ENCODE measurements around the gene GFRA4. TPM values are rescaled to one million over a fixed set of nuclear protein-coding genes. Genes with fewer than 3 reads are reported as not detected.

GFRA4 gene
- total and polyA plus RNA-seq, 2 experiments from 2014 or later: not detected

GRCh38 chr20:3612795-3613572 lies 50.2 kb downstream of the GFRA4 start:
- Histone ChIP-seq H2AFZ (no peak overlapping the region), H3K4me1 (ENCODE audit: insufficient read depth) (0 out of 2 replicates have a peak, but pooled peaks cover 8% of the 10 kb centered on the region), H3K79me2 (ENCODE audit: insufficient read depth) (no peaks in the 10 kb centered on the region), H3K4me3 (no peak overlapping the region), H3K9me2 (ENCODE audit: insufficient read depth) (no peaks in the 10 kb centered on the region), H3K4me2 (ENCODE audit: unreplicated experiment) (no peak overlapping the region), H3K9ac (no peak overlapping the region), H3K36me3 (ENCODE audit: low read depth) (peaks cover 2% of the 10 kb centered on the region; the same call in 1 of the 2 replicates), H3K27me3 (replicated peaks; ENCODE audit: insufficient read depth) (no peaks in the 10 kb centered on the region), H3F3A (ENCODE audit: insufficient read depth) (no peaks in the 10 kb centered on the region; the same call in 1 of the 2 replicates), H3K9me3 (ENCODE audit: low read depth) (no peaks in the 10 kb centered on the region), H3K27ac (no peak overlapping the region), H4K20me1 (ENCODE audit: insufficient read depth) (no peaks in the 10 kb centered on the region)
- peak; percentile 17 for DNase-seq
- 79% methylated on average over 10 of the region's 10 CpGs for WGBS, 2 experiments (ENCODE audit: low coverage in 1 of 2, low lambda C conversion rate in 2 of 2, missing lambda C conversion rate in 2 of 2)
- in situ Hi-C loops (cut with MboI): no loop called here
- TF ChIP-seq EZH2 (IDR thresholded peaks at IDR 0.05; ENCODE audit: insufficient read depth, poor library complexity, severe bottlenecking) (no peak), EZH2phosphoT487 (IDR thresholded peaks at IDR 0.05; ENCODE audit: insufficient read depth, low read depth) (no peak)

DNA sequence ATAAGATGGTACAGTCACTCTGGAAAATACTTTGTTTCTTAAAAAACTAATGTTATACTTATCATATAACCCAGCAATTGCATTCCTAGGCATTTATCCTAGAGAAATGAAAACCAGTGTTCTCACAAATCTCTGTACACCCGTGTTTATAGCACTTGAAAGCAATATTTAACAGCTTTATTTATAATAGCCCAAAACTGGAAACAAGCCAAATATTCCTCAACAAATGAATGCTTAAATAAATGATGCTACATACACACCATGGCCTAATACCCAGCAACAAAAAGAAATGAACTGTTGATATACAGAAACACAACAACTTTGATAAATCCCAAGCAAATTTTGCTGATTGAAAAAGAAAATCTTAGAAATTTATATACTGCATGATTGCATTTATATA lies 51.3 kb downstream of the GFRA4 start:
- H3K4me1 ChIP-seq (ENCODE audit: insufficient read depth): 0 out of 2 replicates have a peak, but pooled peaks cover 8% of the 10 kb centered on the region
- no peak overlapping the region for H3K4me2 ChIP-seq (ENCODE audit: unreplicated experiment)
- DNase-seq: no peak
- no peak for TF ChIP-seq EZH2 (IDR thresholded peaks at IDR 0.05; ENCODE audit: insufficient read depth, poor library complexity, severe bottlenecking)
- no peak for TF ChIP-seq EZH2phosphoT487 (IDR thresholded peaks at IDR 0.05; ENCODE audit: insufficient read depth, low read depth)
- H3K27me3 ChIP-seq (replicated peaks; ENCODE audit: insufficient read depth): no peaks in the 10 kb centered on the region
- in situ Hi-C loops (cut with MboI): no loop called here
- H3K9me3 ChIP-seq (ENCODE audit: low read depth): no peaks in the 10 kb centered on the region
- no peak overlapping the region for H3K4me3 ChIP-seq
- no peaks in the 10 kb centered on the region for H4K20me1 ChIP-seq (ENCODE audit: insufficient read depth)
- no peak overlapping the region for H3K27ac ChIP-seq
- H3K9ac ChIP-seq: no peak overlapping the region
- H3K36me3 ChIP-seq (ENCODE audit: low read depth): peaks cover 6% of the 10 kb centered on the region; the same call in 1 of the 2 replicates
- no peaks in the 10 kb centered on the region for H3K79me2 ChIP-seq (ENCODE audit: insufficient read depth)
- no peaks in the 10 kb centered on the region for H3K9me2 ChIP-seq (ENCODE audit: insufficient read depth)
- H3F3A ChIP-seq (ENCODE audit: insufficient read depth): no peaks in the 10 kb centered on the region; the same call in 1 of the 2 replicates
- 2 to 24% methylated on average over 1 of the region's 1 CpG for WGBS, 2 experiments (ENCODE audit: low coverage in 1 of 2, low lambda C conversion rate in 2 of 2, missing lambda C conversion rate in 2 of 2)
- H2AFZ ChIP-seq: no peak overlapping the region

Other genes with a start within 250 kb of the GFRA4 start
- gene ATRN, start 192.4 kb downstream of the GFRA4 start, total RNA-seq (2014; rRNA removed; shearing (Covaris generic)): 33.9 and 38.7 TPM in 2 replicates
- gene ATRN, start 192.4 kb downstream of the GFRA4 start, polyA plus RNA-seq (2016; fragmentation: Nextera tagmentation; extraction: Ambion mirVana): 9.6 and 9.9 TPM in 2 replicates
- gene ADAM33, start 18.6 kb upstream of the GFRA4 start, total RNA-seq (2014; rRNA removed; shearing (Covaris generic)): 53.1 and 57.9 TPM in 2 replicates
- 17.4 and 22.6 TPM in 2 replicates for gene ADAM33, start 18.6 kb upstream of the GFRA4 start, polyA plus RNA-seq (2016; fragmentation: Nextera tagmentation; extraction: Ambion mirVana)
- gene SIGLEC1, start 49.2 kb upstream of the GFRA4 start, total RNA-seq (2014; rRNA removed; shearing (Covaris generic)): not detected in 2 replicates
- gene SIGLEC1, start 49.2 kb upstream of the GFRA4 start, polyA plus RNA-seq (2016; fragmentation: Nextera tagmentation; extraction: Ambion mirVana): not detected in 2 replicates
- gene HSPA12B, start 69.3 kb upstream of the GFRA4 start, total RNA-seq (2014; rRNA removed; shearing (Covaris generic)): not detected in 2 replicates
- 0.06 and 0.11 TPM in 2 replicates for gene HSPA12B, start 69.3 kb upstream of the GFRA4 start, polyA plus RNA-seq (2016; fragmentation: Nextera tagmentation; extraction: Ambion mirVana)
- 44.9 and 49.1 TPM in 2 replicates for gene ADISSP, start 104.4 kb upstream of the GFRA4 start, total RNA-seq (2014; rRNA removed; shearing (Covaris generic))
- gene ADISSP, start 104.4 kb upstream of the GFRA4 start, polyA plus RNA-seq (2016; fragmentation: Nextera tagmentation; extraction: Ambion mirVana): 62.6 and 65.4 TPM in 2 replicates
- gene SPEF1, start 118.0 kb upstream of the GFRA4 start, total RNA-seq (2014; rRNA removed; shearing (Covaris generic)): not detected in 2 replicates
- 0.11 TPM in 1 of 2 replicates, not detected in the other for gene SPEF1, start 118.0 kb upstream of the GFRA4 start, polyA plus RNA-seq (2016; fragmentation: Nextera tagmentation; extraction: Ambion mirVana)
- gene CENPB, start 123.3 kb upstream of the GFRA4 start, total RNA-seq (2014; rRNA removed; shearing (Covaris generic)): 134 and 153 TPM in 2 replicates
- 4.5 and 4.6 TPM in 2 replicates for gene CENPB, start 123.3 kb upstream of the GFRA4 start, polyA plus RNA-seq (2016; fragmentation: Nextera tagmentation; extraction: Ambion mirVana)
- 20.1 and 22.9 TPM in 2 replicates for gene CDC25B, start 132.9 kb upstream of the GFRA4 start, total RNA-seq (2014; rRNA removed; shearing (Covaris generic))
- 16.3 and 18.2 TPM in 2 replicates for gene CDC25B, start 132.9 kb upstream of the GFRA4 start, polyA plus RNA-seq (2016; fragmentation: Nextera tagmentation; extraction: Ambion mirVana)
- gene AP5S1, start 157.1 kb upstream of the GFRA4 start, total RNA-seq (2014; rRNA removed; shearing (Covaris generic)): 24.8 and 25.0 TPM in 2 replicates
- gene AP5S1, start 157.1 kb upstream of the GFRA4 start, polyA plus RNA-seq (2016; fragmentation: Nextera tagmentation; extraction: Ambion mirVana): 20.5 and 22.6 TPM in 2 replicates
- 22.0 and 27.4 TPM in 2 replicates for gene MAVS, start 183.4 kb upstream of the GFRA4 start, total RNA-seq (2014; rRNA removed; shearing (Covaris generic))
- 12.0 and 12.5 TPM in 2 replicates for gene MAVS, start 183.4 kb upstream of the GFRA4 start, polyA plus RNA-seq (2016; fragmentation: Nextera tagmentation; extraction: Ambion mirVana)
- gene PANK2, start 226.0 kb upstream of the GFRA4 start, total RNA-seq (2014; rRNA removed; shearing (Covaris generic)): 43.7 and 65.1 TPM in 2 replicates
- gene PANK2, start 226.0 kb upstream of the GFRA4 start, polyA plus RNA-seq (2016; fragmentation: Nextera tagmentation; extraction: Ambion mirVana): 30.6 and 32.6 TPM in 2 replicates